ENCODE results near the gene KCNQ1.

- TF ChIP-seq POLR2A (IDR thresholded peaks at IDR 0.05) (no peak), EP300 (IDR thresholded peaks at IDR 0.05) (no peak), CTCF (IDR thresholded peaks at IDR 0.05) (no peak)
Measured at GRCh38 chr11:2741377-2742131, 296.7 kb downstream of the KCNQ1 start.

Measured in sigmoid colon (tissue), 4 donors.